Fibroblast of lung (primary cell): Measurements from ENCODE around the gene KIF16B. TPM values are rescaled to one million over a fixed set of nuclear protein-coding genes. Genes with fewer than 3 reads are reported as not detected.

Experiments used
- DNase-seq, 2 donors: peaks; one replicate each; pipeline versions ENCODE4 v3.0.0 to v3.0.0-alpha.2; 2010; ENCODE audit warnings: low read depth in 2 of 2
- H2AFZ ChIP-seq: 2 replicates; pipeline ENCODE4 v1.5.1; 2012; ENCODE audit warnings: low read length, control low read depth, inconsistent platforms
- H3K27ac ChIP-seq: 2 replicates; pipeline ENCODE4 v1.5.1; 2011; ENCODE audit warnings: low read length, control low read depth; ENCODE audit not compliant: insufficient read depth
- H3K27me3 ChIP-seq: 2 replicates; pipeline ENCODE4 v1.5.1; 2011; ENCODE audit warnings: mild to moderate bottlenecking, low read length; ENCODE audit not compliant: control insufficient read depth, insufficient read depth
- H3K36me3 ChIP-seq: 2 replicates; pipeline ENCODE4 v1.5.1; 2011; ENCODE audit warnings: low read length; ENCODE audit not compliant: control insufficient read depth, insufficient read depth
- H3K4me1 ChIP-seq: 2 replicates; pipeline ENCODE4 v1.5.1; 2011; ENCODE audit warnings: low read length; ENCODE audit not compliant: control insufficient read depth, insufficient read depth; ENCODE audit errors: extremely low read depth
- H3K4me2 ChIP-seq: 2 replicates; pipeline ENCODE4 v1.5.1; 2011; ENCODE audit warnings: low read length, control low read depth; ENCODE audit not compliant: insufficient read depth; ENCODE audit errors: extremely low read depth
- H3K4me3 ChIP-seq, 4 experiments: fragments of 200-600 bp in 1 of 4; sonication (generic) in 1 of 4; replicated peaks in 1 of 4; 2 replicates each; pipeline ENCODE4 v1.5.1; 2011 to 2016; ENCODE audit warnings: low read length in 4 of 4, low read depth in 3 of 4, mild to moderate bottlenecking in 3 of 4, control low read depth in 2 of 4, inconsistent platforms in 1 of 4, mixed read lengths in 1 of 4; ENCODE audit not compliant: insufficient read depth in 1 of 4; ENCODE audit errors: control extremely low read depth in 1 of 4
- H3K79me2 ChIP-seq: 2 replicates; pipeline ENCODE4 v1.5.1; 2012; ENCODE audit warnings: mild to moderate bottlenecking, low read length, inconsistent platforms; ENCODE audit not compliant: control insufficient read depth, insufficient read depth
- H3K9ac ChIP-seq: 2 replicates; pipeline ENCODE4 v1.5.1; 2011; ENCODE audit warnings: mild to moderate bottlenecking, low read length, control low read depth; ENCODE audit not compliant: insufficient read depth
- H3K9me3 ChIP-seq: 2 replicates; pipeline ENCODE4 v1.5.1; 2012; ENCODE audit warnings: low read depth, low read length; ENCODE audit not compliant: control insufficient read depth, insufficient read depth
- H4K20me1 ChIP-seq: 2 replicates; pipeline ENCODE4 v1.5.1; 2011; ENCODE audit warnings: low read length; ENCODE audit not compliant: control insufficient read depth, insufficient read depth; ENCODE audit errors: extremely low read depth
- EZH2 ChIP-seq: IDR thresholded peaks from 2 replicates; pipeline ENCODE4 v1.5.1; 2012; ENCODE audit warnings: low read length, control low read depth, mild to moderate bottlenecking; ENCODE audit errors: missing control alignments
- polyA plus RNA-seq, 2 donors: library from polyadenylated mRNA; depleted of rRNA in 1 of 2; stranded (reverse) in 1 of 2; unstranded in 1 of 2; fragments of >200 nt; gene quantifications; 2 replicates each; pipeline ENCODE4 v1.2.1, GENCODE V29; 2011 to 2012; ENCODE audit warnings: missing spikeins in 1 of 2
- total RNA-seq: library from RNA; depleted of rRNA; stranded (reverse); fragments of >200 nt; gene quantifications from 2 replicates; pipeline ENCODE4 v1.2.1, GENCODE V29; 2014
- TF ChIP-seq, protein P1 (sequence below), 2 donors: IDR thresholded peaks in 1 of 2; conservative IDR thresholded peaks in 1 of 2; 1 replicate in 1 of 2; 2 replicates in 1 of 2; pipeline ENCODE4 v1.5.1; 2011 to 2012; ENCODE audit warnings: low read length in 2 of 2, control low read depth in 1 of 2, inconsistent platforms in 1 of 2, low read depth in 1 of 2, mild to moderate bottlenecking in 1 of 2

KIF16B gene
- total and polyA plus RNA-seq, 2 donors (not counting 1 experiment from before 2014, with no cell fraction given), result 7.7 to 17.3 TPM

- no peaks in the 10 kb centered on the region for H3K79me2 ChIP-seq
- H3K9me3 ChIP-seq, result no peaks in the 10 kb centered on the region
- H3K4me3 ChIP-seq, result no peak overlapping the region
- H3K9ac ChIP-seq, result no peak overlapping the region
- H3K36me3 ChIP-seq, result no peaks in the 10 kb centered on the region
- H2AFZ ChIP-seq, result no peak overlapping the region
- TF ChIP-seq EZH2, result no peak
- TF ChIP-seq, protein P1, sequence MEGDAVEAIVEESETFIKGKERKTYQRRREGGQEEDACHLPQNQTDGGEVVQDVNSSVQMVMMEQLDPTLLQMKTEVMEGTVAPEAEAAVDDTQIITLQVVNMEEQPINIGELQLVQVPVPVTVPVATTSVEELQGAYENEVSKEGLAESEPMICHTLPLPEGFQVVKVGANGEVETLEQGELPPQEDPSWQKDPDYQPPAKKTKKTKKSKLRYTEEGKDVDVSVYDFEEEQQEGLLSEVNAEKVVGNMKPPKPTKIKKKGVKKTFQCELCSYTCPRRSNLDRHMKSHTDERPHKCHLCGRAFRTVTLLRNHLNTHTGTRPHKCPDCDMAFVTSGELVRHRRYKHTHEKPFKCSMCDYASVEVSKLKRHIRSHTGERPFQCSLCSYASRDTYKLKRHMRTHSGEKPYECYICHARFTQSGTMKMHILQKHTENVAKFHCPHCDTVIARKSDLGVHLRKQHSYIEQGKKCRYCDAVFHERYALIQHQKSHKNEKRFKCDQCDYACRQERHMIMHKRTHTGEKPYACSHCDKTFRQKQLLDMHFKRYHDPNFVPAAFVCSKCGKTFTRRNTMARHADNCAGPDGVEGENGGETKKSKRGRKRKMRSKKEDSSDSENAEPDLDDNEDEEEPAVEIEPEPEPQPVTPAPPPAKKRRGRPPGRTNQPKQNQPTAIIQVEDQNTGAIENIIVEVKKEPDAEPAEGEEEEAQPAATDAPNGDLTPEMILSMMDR (conservative IDR thresholded peaks at IDR 0.05 in 1 of 2, IDR thresholded peaks at IDR 0.05 in 1 of 2; ENCODE audit: low read depth in 1 of 2, low read length in 2 of 2), result no peak
- no peak overlapping the region for H3K27ac ChIP-seq
- no peaks in the 10 kb centered on the region for H3K4me1 ChIP-seq
- no peak for DNase-seq
- no peak overlapping the region for H3K4me2 ChIP-seq
- H4K20me1 ChIP-seq, result no peaks in the 10 kb centered on the region
- H3K27me3 ChIP-seq, result no peaks in the 10 kb centered on the region
These were observed 3.0 kb upstream of the KIF16B start for GRCh38 chr20:16576219-16576618.

- Histone ChIP-seq H3K4me3 (peak overlapping the region; percentile 41 to 63 (median 49)), H3K9ac (no peak overlapping the region), H3K79me2 (no peaks in the 10 kb centered on the region), H2AFZ (peak overlapping the region; percentile 87), H3K4me2 (peak overlapping the region; percentile 82), H3K4me1 (no peaks in the 10 kb centered on the region), H3K36me3 (no peaks in the 10 kb centered on the region), H3K9me3 (no peaks in the 10 kb centered on the region), H4K20me1 (no peaks in the 10 kb centered on the region), H3K27ac (peak overlapping the region; percentile 19), H3K27me3 (no peaks in the 10 kb centered on the region)
- DNase-seq, result no peak
- TF ChIP-seq, protein P1 (conservative IDR thresholded peaks at IDR 0.05 in 1 of 2, IDR thresholded peaks at IDR 0.05 in 1 of 2; ENCODE audit: low read depth in 1 of 2, low read length in 2 of 2), result no peak
- no peak for TF ChIP-seq EZH2
These were observed 2.3 kb upstream of the KIF16B start for GRCh38 chr20:16575390-16576140.

DNA sequence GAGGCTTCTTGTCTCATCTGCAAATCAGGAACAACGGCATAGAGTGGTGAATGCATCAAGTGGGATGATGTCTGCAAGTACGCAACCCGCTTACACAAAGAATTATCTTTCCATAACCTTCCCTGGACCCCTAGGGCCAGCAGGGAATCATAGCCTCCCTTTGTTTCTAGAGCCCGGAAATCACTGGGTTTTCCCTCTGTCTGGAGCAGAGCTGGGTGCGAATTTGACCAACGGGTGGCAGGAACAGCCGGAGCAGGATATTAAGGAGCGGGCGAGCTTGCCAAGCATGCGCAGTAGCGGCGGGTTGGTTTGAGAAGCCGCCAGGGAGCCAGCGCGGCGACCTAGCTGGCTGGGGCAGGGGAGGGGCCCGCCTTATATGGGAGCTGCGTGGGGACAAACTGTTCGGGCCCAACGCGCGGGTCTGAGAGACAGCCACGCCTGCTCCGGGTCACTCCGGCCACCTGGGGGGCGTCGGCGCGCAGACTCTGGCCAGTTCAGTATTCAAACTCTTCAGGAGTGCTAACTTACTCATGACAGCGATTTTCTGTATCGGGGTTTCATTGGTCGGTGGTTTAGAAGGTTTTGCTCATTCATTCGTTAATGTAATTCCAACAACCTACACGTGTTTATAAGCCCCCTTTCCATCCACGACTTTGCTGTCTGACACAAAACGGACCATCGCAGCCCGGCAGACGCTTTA lies 1.6 kb upstream of the KIF16B start:
- Histone ChIP-seq H2AFZ (peak overlapping the region; percentile 87), H3K27ac (peak overlapping the region; percentile 19), H3K36me3 (no peaks in the 10 kb centered on the region), H3K9ac (peak overlapping the region; percentile 45), H3K27me3 (no peaks in the 10 kb centered on the region), H3K4me2 (peak overlapping the region; percentile 82), H3K9me3 (no peaks in the 10 kb centered on the region), H3K4me1 (no peaks in the 10 kb centered on the region), H3K4me3 (peak overlapping the region; percentile 41 to 63 (median 49)), H4K20me1 (no peaks in the 10 kb centered on the region), H3K79me2 (no peaks in the 10 kb centered on the region)
- peak; percentile 64 to 82 for DNase-seq
- no peak for TF ChIP-seq EZH2
- TF ChIP-seq, protein P1 (conservative IDR thresholded peaks at IDR 0.05 in 1 of 2, IDR thresholded peaks at IDR 0.05 in 1 of 2; ENCODE audit: low read depth in 1 of 2, low read length in 2 of 2), result no peak
